Fibroblast of lung (primary cell): ENCODE data around the gene ADRA1B. TPM values are rescaled to one million over a fixed set of nuclear protein-coding genes. Genes with fewer than 3 reads are reported as not detected.
A peak's percentile ranks its signal among the peaks of the same experiment; 100 is the strongest.

ENCODE experiments used
- DNase-seq, 2 donors: peaks; one replicate each; pipeline versions ENCODE4 v3.0.0 to v3.0.0-alpha.2; 2010; ENCODE audit warnings: low read depth in 2 of 2
- H2AFZ ChIP-seq: 2 replicates; pipeline ENCODE4 v1.5.1; 2012; ENCODE audit warnings: low read length, control low read depth, inconsistent platforms
- H3K27ac ChIP-seq: 2 replicates; pipeline ENCODE4 v1.5.1; 2011; ENCODE audit warnings: low read length, control low read depth; ENCODE audit not compliant: insufficient read depth
- H3K27me3 ChIP-seq: 2 replicates; pipeline ENCODE4 v1.5.1; 2011; ENCODE audit warnings: mild to moderate bottlenecking, low read length; ENCODE audit not compliant: control insufficient read depth, insufficient read depth
- H3K36me3 ChIP-seq: 2 replicates; pipeline ENCODE4 v1.5.1; 2011; ENCODE audit warnings: low read length; ENCODE audit not compliant: control insufficient read depth, insufficient read depth
- H3K4me1 ChIP-seq: 2 replicates; pipeline ENCODE4 v1.5.1; 2011; ENCODE audit warnings: low read length; ENCODE audit not compliant: control insufficient read depth, insufficient read depth; ENCODE audit errors: extremely low read depth
- H3K4me2 ChIP-seq: 2 replicates; pipeline ENCODE4 v1.5.1; 2011; ENCODE audit warnings: low read length, control low read depth; ENCODE audit not compliant: insufficient read depth; ENCODE audit errors: extremely low read depth
- H3K4me3 ChIP-seq, 4 experiments: fragments of 200-600 bp in 1 of 4; sonication (generic) in 1 of 4; replicated peaks in 1 of 4; 2 replicates each; pipeline ENCODE4 v1.5.1; 2011 to 2016; ENCODE audit warnings: low read length in 4 of 4, low read depth in 3 of 4, mild to moderate bottlenecking in 3 of 4, control low read depth in 2 of 4, inconsistent platforms in 1 of 4, mixed read lengths in 1 of 4; ENCODE audit not compliant: insufficient read depth in 1 of 4; ENCODE audit errors: control extremely low read depth in 1 of 4
- H3K79me2 ChIP-seq: 2 replicates; pipeline ENCODE4 v1.5.1; 2012; ENCODE audit warnings: mild to moderate bottlenecking, low read length, inconsistent platforms; ENCODE audit not compliant: control insufficient read depth, insufficient read depth
- H3K9ac ChIP-seq: 2 replicates; pipeline ENCODE4 v1.5.1; 2011; ENCODE audit warnings: mild to moderate bottlenecking, low read length, control low read depth; ENCODE audit not compliant: insufficient read depth
- H3K9me3 ChIP-seq: 2 replicates; pipeline ENCODE4 v1.5.1; 2012; ENCODE audit warnings: low read depth, low read length; ENCODE audit not compliant: control insufficient read depth, insufficient read depth
- H4K20me1 ChIP-seq: 2 replicates; pipeline ENCODE4 v1.5.1; 2011; ENCODE audit warnings: low read length; ENCODE audit not compliant: control insufficient read depth, insufficient read depth; ENCODE audit errors: extremely low read depth
- CTCF ChIP-seq, 2 donors: IDR thresholded peaks in 1 of 2; conservative IDR thresholded peaks in 1 of 2; 1 replicate in 1 of 2; 2 replicates in 1 of 2; pipeline ENCODE4 v1.5.1; 2011 to 2012; ENCODE audit warnings: low read length in 2 of 2, control low read depth in 1 of 2, inconsistent platforms in 1 of 2, low read depth in 1 of 2, mild to moderate bottlenecking in 1 of 2
- EZH2 ChIP-seq: IDR thresholded peaks from 2 replicates; pipeline ENCODE4 v1.5.1; 2012; ENCODE audit warnings: low read length, control low read depth, mild to moderate bottlenecking; ENCODE audit errors: missing control alignments
- polyA plus RNA-seq, 2 donors: library from polyadenylated mRNA; depleted of rRNA in 1 of 2; stranded (reverse) in 1 of 2; unstranded in 1 of 2; fragments of >200 nt; gene quantifications; 2 replicates each; pipeline ENCODE4 v1.2.1, GENCODE V29; 2011 to 2012; ENCODE audit warnings: missing spikeins in 1 of 2
- total RNA-seq: library from RNA; depleted of rRNA; stranded (reverse); fragments of >200 nt; gene quantifications from 2 replicates; pipeline ENCODE4 v1.2.1, GENCODE V29; 2014

Gene ADRA1B
- total and polyA plus RNA-seq, 2 donors (not counting 1 experiment from before 2014, with no cell fraction given): 0.99 to 1.7 TPM

GRCh38 chr5:159884917-159885620, 31.2 kb upstream of the ADRA1B start:
- H3K4me3 ChIP-seq: no peak overlapping the region
- no peaks in the 10 kb centered on the region for H3K27me3 ChIP-seq
- TF ChIP-seq EZH2 (no peak), CTCF (conservative IDR thresholded peaks at IDR 0.05 in 1 of 2, IDR thresholded peaks at IDR 0.05 in 1 of 2; ENCODE audit: low read depth in 1 of 2, low read length in 2 of 2) (no peak)
- no peak overlapping the region for H3K9ac ChIP-seq
- H3K36me3 ChIP-seq: no peaks in the 10 kb centered on the region
- DNase-seq: no peak
- H2AFZ ChIP-seq: no peak overlapping the region
- H3K9me3 ChIP-seq: no peaks in the 10 kb centered on the region
- H3K4me1 ChIP-seq: no peaks in the 10 kb centered on the region
- H3K79me2 ChIP-seq: no peaks in the 10 kb centered on the region
- H3K4me2 ChIP-seq: no peak overlapping the region
- H4K20me1 ChIP-seq: no peaks in the 10 kb centered on the region
- H3K27ac ChIP-seq: no peak overlapping the region

DNA sequence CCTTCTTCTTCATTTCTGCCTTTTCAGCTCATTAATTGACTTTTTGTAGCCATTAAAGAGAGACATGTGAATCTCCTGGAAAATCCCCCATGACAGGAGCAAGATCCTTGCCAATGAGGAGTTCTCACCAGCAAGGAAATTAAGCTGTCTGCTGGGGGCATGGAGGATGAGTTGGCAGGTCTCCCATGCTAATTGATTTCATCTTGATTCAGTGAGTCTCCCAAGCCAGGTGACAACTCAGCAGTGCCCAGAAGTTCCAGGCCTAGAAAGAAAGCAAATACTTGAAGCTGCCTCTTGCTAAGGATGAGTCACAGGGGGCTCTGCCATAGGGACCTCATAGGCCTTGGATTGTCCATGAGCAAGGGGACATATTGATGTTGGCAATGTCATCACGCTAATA, 30.0 kb upstream of the ADRA1B start:
- Histone ChIP-seq H3K4me2 (no peak overlapping the region), H3K4me1 (no peaks in the 10 kb centered on the region), H3K36me3 (no peaks in the 10 kb centered on the region), H3K27ac (no peak overlapping the region), H3K79me2 (no peaks in the 10 kb centered on the region), H3K4me3 (no peak overlapping the region), H4K20me1 (no peaks in the 10 kb centered on the region), H3K27me3 (no peaks in the 10 kb centered on the region), H2AFZ (no peak overlapping the region), H3K9me3 (no peaks in the 10 kb centered on the region), H3K9ac (no peak overlapping the region)
- DNase-seq: no peak
- no peak for TF ChIP-seq EZH2
- TF ChIP-seq CTCF (conservative IDR thresholded peaks at IDR 0.05 in 1 of 2, IDR thresholded peaks at IDR 0.05 in 1 of 2; ENCODE audit: low read depth in 1 of 2, low read length in 2 of 2): no peak

DNA sequence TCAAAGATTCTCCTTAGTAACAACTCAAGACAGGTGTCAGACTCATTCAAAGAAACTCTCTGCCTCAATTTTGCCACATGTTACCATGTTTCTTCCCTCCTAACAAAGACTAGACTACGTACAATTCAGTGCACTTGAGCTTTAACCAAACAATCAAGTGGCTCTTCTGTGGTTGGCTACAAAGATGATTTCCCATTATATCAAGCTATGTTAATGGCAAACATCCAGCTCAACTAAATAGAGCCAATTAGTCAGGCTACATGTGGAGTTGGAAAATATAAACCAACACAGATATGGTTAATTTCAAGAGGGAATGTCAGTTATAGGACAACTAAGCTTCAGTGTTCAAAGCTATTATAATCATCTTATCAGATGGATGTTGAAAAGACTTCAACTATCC, 29.2 kb upstream of the ADRA1B start:
- Histone ChIP-seq H3K27me3 (no peaks in the 10 kb centered on the region), H3K4me3 (no peak overlapping the region), H2AFZ (no peak overlapping the region), H3K27ac (no peak overlapping the region), H3K36me3 (no peaks in the 10 kb centered on the region), H3K79me2 (no peaks in the 10 kb centered on the region), H3K4me1 (no peaks in the 10 kb centered on the region), H3K4me2 (no peak overlapping the region), H3K9ac (no peak overlapping the region), H4K20me1 (no peaks in the 10 kb centered on the region), H3K9me3 (no peaks in the 10 kb centered on the region)
- TF ChIP-seq CTCF (conservative IDR thresholded peaks at IDR 0.05 in 1 of 2, IDR thresholded peaks at IDR 0.05 in 1 of 2; ENCODE audit: low read depth in 1 of 2, low read length in 2 of 2): no peak
- no peak for TF ChIP-seq EZH2
- peak in 1 of 2 donors; percentile 51 for DNase-seq
